Subcutaneous adipose tissue (tissue), 4 donors: ENCODE data around the gene HRNR. TPM values are rescaled to one million over a fixed set of nuclear protein-coding genes. Genes with fewer than 3 reads are reported as not detected.

Experiments
- CTCF ChIP-seq: fragments of 450-650 bp; IDR thresholded peaks from one replicate; pipeline ENCODE4 v1.5.1; 2016; ENCODE audit warnings: low read depth, mild to moderate bottlenecking, control low read depth, antibody characterized with exemption, moderate library complexity
- total RNA-seq, 4 donors: library from RNA; depleted of rRNA; stranded (reverse); fragments of >200 nt; gene quantifications; one replicate each; pipeline ENCODE4 v1.1.0, GENCODE V29; 2016

The HRNR gene
- total RNA-seq, 4 donors from 2014 or later, result not detected

- no peak for TF ChIP-seq CTCF
These were observed 38.2 kb downstream of the HRNR start for GRCh38 chr1:152185544-152186391.

- no peak for TF ChIP-seq CTCF
These were observed 41.0 kb downstream of the HRNR start for GRCh38 chr1:152182944-152183361.

GRCh38 chr1:152182431-152182830 is 41.6 kb downstream of the HRNR start:
- no peak for TF ChIP-seq CTCF

- TF ChIP-seq CTCF, result no peak
These were observed 44.4 kb downstream of the HRNR start for GRCh38 chr1:152179566-152179965.

- TF ChIP-seq CTCF, result no peak
These were observed 53.6 kb downstream of the HRNR start for GRCh38 chr1:152170287-152170905.

- TF ChIP-seq CTCF, result no peak
These were observed 54.5 kb downstream of the HRNR start for GRCh38 chr1:152169366-152170025.

GRCh38 chr1:152168535-152168868 is 55.5 kb downstream of the HRNR start:
- no peak for TF ChIP-seq CTCF
